ENCODE results near the gene S100A12.

DNA sequence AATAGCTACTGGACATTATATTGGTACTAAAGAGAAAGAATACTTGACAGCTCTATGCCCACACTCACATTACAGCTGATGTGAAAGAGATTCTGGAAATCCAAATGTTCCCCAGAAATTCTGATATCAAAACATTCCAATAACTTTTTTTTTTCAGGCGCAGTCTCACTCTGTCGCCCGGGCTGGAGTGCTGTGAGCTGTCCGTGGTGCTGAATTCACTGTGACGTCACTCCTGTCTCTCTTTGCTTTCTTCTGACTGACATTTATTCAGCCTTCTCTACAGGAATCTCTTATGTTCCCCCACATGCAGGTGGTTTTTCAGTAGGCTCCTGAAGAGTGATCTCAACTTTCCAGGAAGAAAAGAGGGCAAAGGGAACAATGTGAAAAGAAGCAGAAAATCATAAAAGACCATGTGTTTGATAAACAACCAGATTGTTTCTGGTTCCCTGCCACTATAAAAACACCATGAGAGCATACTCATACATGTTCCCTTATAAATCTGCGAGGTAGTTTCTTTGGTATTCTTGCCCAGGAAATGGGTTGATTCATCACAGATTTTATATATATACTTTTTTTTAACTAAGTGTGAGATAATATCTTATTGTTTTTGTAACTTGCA is 47.1 kb upstream of the S100A12 start:
- TF ChIP-seq CTCF (IDR thresholded peaks at IDR 0.05 in 8 of 11, conservative IDR thresholded peaks at IDR 0.05 in 3 of 11), result no peak
- TF ChIP-seq POLR2AphosphoS5 (IDR thresholded peaks at IDR 0.05), result no peak
- no peak for TF ChIP-seq POLR2A (IDR thresholded peaks at IDR 0.05)
